HL-60 (cell line): Measurements from ENCODE around the gene ESPNL.

Experiments used
- GABPA ChIP-seq: IDR thresholded peaks from 2 replicates; pipeline ENCODE4 v1.6.1; 2012; ENCODE audit warnings: low read depth
- POLR2AphosphoS5 ChIP-seq: IDR thresholded peaks from 2 replicates; pipeline ENCODE4 v1.6.1; 2012; ENCODE audit warnings: low read depth
- REST ChIP-seq: IDR thresholded peaks from 2 replicates; pipeline ENCODE4 v1.6.1; 2012; ENCODE audit warnings: low read depth; ENCODE audit not compliant: insufficient replicate concordance
- SPI1 ChIP-seq: IDR thresholded peaks from 2 replicates; pipeline ENCODE4 v1.6.1; 2012; ENCODE audit warnings: low read depth, mild to moderate bottlenecking, borderline replicate concordance
- TF ChIP-seq, protein P1 (sequence below): IDR thresholded peaks from one replicate; pipeline ENCODE4 v1.5.1; 2011; ENCODE audit warnings: low read length, control low read depth, inconsistent platforms; ENCODE audit not compliant: insufficient read depth

- TF ChIP-seq, protein P1, sequence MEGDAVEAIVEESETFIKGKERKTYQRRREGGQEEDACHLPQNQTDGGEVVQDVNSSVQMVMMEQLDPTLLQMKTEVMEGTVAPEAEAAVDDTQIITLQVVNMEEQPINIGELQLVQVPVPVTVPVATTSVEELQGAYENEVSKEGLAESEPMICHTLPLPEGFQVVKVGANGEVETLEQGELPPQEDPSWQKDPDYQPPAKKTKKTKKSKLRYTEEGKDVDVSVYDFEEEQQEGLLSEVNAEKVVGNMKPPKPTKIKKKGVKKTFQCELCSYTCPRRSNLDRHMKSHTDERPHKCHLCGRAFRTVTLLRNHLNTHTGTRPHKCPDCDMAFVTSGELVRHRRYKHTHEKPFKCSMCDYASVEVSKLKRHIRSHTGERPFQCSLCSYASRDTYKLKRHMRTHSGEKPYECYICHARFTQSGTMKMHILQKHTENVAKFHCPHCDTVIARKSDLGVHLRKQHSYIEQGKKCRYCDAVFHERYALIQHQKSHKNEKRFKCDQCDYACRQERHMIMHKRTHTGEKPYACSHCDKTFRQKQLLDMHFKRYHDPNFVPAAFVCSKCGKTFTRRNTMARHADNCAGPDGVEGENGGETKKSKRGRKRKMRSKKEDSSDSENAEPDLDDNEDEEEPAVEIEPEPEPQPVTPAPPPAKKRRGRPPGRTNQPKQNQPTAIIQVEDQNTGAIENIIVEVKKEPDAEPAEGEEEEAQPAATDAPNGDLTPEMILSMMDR, result no peak
- TF ChIP-seq REST, result no peak
- no peak for TF ChIP-seq SPI1
- TF ChIP-seq GABPA, result no peak
- TF ChIP-seq POLR2AphosphoS5, result no peak
Observed at GRCh38 chr2:238126775-238127164, 26.6 kb downstream of the ESPNL start.
